ENCODE results near the gene PPRC1. TPM values are rescaled to one million over a fixed set of nuclear protein-coding genes. Genes with fewer than 3 reads are reported as not detected.

Gene PPRC1, protein sequence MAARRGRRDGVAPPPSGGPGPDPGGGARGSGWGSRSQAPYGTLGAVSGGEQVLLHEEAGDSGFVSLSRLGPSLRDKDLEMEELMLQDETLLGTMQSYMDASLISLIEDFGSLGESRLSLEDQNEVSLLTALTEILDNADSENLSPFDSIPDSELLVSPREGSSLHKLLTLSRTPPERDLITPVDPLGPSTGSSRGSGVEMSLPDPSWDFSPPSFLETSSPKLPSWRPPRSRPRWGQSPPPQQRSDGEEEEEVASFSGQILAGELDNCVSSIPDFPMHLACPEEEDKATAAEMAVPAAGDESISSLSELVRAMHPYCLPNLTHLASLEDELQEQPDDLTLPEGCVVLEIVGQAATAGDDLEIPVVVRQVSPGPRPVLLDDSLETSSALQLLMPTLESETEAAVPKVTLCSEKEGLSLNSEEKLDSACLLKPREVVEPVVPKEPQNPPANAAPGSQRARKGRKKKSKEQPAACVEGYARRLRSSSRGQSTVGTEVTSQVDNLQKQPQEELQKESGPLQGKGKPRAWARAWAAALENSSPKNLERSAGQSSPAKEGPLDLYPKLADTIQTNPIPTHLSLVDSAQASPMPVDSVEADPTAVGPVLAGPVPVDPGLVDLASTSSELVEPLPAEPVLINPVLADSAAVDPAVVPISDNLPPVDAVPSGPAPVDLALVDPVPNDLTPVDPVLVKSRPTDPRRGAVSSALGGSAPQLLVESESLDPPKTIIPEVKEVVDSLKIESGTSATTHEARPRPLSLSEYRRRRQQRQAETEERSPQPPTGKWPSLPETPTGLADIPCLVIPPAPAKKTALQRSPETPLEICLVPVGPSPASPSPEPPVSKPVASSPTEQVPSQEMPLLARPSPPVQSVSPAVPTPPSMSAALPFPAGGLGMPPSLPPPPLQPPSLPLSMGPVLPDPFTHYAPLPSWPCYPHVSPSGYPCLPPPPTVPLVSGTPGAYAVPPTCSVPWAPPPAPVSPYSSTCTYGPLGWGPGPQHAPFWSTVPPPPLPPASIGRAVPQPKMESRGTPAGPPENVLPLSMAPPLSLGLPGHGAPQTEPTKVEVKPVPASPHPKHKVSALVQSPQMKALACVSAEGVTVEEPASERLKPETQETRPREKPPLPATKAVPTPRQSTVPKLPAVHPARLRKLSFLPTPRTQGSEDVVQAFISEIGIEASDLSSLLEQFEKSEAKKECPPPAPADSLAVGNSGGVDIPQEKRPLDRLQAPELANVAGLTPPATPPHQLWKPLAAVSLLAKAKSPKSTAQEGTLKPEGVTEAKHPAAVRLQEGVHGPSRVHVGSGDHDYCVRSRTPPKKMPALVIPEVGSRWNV (N-terminal part only)
- 62.6 and 70.4 TPM in 2 replicates for total RNA-seq

DNA sequence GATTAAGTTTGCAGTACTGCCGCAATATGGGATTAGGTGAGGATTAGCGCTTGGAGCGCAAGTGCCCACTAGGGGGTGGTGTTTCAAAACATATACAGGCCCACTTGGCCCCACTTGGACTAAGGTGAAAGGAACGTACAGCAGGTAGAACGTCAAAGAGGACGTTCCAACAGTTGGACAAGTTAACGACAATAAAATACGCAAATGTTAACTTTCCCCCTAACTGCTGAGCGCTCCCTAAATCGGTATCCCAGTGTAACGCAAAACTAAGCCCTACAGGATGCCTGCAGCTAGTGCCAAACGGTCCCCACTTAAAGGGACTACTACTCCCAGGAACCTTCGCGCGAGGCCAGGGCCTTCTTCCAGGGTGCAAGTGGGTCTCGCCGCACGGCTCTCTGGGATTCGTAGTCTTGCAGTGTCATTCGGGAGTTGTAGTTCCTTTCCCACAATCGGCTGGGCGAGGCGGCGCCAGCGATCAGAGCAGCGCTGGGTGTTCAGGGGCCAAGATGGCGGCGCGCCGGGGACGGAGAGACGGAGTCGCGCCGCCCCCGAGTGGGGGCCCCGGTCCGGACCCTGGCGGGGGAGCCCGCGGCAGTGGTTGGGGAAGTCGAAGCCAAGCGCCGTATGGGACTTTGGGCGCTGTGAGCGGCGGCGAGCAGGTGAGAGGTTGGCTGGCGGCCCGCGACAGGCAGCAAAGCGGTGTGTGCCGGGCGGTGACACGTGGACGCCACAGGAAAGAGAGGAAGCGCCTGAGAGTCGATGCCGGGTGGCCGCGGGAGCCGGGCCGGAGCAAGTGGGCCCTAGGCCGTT, at the start of gene PPRC1:
PPRC1 (plus strand) TSS at position 478 of the 810 bp plus-strand sequence; CDS start at position 507, 29 bp downstream.
- intact Hi-C loops (cut with micrococcal nuclease): loop anchor here (1.0 to 5.0 kb wide), 10 partner anchors 12 to 1060 kb away; partner anchors contain the start of genes ACTR1A, FBXL15, GBF1 and LDB1

DNA sequence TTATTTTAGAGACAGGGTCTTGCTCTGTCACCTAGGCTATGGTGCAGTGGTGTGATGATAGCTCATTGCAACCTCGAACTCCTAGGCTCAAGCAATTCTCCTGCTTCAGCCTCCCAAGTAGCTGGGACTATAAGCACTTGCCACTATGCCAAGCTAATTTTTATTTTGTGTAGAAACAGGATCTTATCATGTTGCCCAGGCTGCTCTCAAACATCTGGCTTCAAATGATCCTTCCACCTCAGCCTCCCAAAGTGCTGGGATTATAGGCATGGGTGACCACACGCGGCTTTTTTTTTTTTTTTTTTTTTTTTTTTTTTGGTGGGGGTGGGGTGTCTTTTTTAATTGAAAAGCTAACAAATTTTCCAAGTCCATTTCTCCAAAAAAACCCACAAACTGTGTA, 49.3 kb upstream of the PPRC1 start:
- intact Hi-C loops (cut with micrococcal nuclease): no loop called here

DNA sequence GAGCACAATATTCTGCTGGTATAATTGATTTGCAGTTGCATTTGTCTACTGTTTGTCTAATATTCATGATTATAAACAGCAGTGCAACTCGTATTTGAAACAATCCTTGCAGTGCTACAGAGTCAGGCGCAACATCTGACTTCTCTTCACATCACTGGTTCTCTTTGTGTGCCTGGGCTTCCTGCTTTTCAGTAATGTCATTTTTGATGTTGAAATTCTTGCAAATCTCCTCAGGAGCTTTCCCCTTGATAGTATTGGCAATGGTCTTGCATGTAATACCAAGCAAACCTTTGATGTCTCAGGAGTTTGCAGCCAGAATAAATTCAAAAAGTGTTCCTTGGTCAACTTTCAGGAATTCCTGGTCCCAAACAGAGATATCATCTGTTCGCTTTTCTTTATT, 47.5 kb upstream of the PPRC1 start:
- intact Hi-C loops (cut with micrococcal nuclease): no loop called here

DNA sequence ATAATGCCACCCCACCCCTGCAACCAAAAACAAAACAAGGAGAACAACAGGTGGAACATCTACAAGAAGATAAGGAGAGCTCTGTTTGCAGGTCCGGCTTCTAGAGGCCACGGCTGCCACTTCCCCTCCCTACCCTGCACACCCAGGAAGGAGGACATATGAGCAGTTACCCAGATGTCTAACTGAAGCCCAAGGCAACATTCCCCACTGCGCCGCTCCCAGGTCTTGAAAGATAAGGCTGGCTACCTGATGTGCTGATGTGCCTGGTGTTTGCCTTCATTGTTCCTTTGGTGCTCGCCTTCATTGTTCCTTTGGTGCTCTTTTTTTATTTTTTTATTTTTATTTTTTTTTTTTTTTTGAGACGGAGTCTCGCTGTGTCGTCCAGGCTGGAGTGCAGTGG, 46.6 kb upstream of the PPRC1 start:
- intact Hi-C loops (cut with micrococcal nuclease): no loop called here

DNA sequence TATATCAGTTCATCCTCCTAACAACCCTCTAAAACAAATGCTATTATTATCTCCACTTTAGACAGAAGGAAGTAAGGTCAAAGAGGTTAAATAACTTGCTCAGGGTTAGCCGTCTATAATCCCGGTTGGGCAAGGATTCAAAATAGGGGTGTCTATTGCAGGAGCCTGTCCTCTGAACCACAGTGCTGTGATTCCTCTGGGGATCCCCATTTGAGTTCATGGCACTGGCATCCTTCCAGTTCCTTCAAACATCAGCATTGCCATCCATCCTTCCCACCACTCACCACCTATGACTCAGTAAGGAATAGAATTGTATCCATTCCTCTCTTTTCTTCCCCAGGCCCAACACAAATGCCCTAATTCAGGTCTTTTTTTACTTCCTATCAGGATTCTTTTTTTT, 42.1 kb upstream of the PPRC1 start:
- intact Hi-C loops (cut with micrococcal nuclease): no loop called here

DNA sequence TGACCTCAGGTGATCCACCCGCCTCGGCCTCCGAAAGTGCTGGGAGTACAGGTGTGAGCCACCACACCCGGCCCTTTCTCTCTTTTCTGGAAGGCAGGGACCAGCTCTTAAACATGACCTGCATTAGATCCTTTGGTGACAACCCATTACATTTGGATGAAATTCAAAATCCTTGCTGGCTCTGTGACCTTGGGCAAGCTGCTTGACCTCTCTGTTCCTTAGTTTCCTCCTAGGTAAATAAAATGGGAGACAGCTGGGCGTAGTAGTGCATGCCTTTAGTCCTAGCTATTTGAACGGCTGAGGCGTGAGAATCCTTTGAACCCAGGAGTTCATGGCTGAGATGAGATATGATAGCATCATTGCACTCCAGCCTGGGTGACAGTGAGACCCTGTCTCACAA, 36.4 kb upstream of the PPRC1 start:
- intact Hi-C loops (cut with micrococcal nuclease): no loop called here

DNA sequence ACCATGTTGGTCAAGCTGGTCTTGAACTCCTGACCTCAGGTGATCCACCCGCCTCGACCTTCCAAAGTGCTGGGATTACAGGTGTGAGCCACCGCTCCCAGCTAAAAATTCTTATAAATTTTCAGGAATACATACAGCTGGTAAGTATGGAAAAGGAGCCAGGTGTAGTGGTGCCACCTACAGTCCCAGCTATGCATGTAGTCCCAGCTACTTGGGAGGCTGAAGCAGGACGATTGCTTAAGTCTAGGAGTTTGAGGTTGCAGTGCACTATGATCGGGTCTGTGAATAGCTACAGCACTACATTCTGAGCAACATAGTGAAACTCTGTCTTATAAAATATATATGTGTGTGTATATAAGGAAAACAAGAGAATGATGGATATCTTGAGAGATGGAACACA, 31.7 kb upstream of the PPRC1 start:
- intact Hi-C loops (cut with micrococcal nuclease): no loop called here

DNA sequence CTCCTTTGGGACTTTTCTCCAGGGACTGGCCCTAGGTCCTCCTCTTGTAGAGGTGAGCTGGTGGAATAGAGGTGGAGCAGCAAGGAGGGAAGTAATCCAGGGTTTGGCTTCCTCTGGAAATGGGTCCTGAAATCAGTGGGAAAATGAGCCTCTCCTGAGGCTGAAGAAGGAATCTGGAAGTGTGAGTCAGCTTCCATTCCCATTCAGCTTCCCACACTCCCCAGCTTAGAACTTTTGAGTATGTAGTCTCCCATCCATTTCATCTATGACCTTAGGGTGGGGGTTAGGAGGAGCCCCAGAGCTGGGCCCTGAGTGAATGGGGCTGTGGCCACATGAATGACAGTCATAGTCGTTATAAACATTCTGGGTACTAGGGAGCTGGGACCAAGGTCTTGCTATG, 30.4 kb upstream of the PPRC1 start:
- intact Hi-C loops (cut with micrococcal nuclease): no loop called here

DNA sequence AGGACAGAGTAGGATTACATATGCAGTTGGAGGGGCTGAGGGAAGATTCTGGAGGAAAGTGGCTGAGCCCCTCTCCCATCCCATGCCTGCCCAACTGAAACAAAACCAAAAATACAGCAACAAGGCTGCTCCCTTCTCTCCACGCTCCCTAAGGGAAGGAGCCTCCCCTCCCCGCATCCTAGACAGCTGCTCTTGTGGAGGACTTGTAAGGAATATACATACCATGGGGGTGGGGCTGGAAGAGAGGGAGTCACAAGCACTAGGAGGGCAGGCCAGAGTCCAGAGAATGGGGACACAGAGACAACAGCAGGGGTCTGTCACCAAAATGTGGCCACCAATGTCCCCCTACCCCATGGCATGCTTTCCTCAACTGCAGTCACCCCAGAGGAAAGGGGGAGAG, 25.8 kb upstream of the PPRC1 start:
- intact Hi-C loops (cut with micrococcal nuclease): no loop called here

DNA sequence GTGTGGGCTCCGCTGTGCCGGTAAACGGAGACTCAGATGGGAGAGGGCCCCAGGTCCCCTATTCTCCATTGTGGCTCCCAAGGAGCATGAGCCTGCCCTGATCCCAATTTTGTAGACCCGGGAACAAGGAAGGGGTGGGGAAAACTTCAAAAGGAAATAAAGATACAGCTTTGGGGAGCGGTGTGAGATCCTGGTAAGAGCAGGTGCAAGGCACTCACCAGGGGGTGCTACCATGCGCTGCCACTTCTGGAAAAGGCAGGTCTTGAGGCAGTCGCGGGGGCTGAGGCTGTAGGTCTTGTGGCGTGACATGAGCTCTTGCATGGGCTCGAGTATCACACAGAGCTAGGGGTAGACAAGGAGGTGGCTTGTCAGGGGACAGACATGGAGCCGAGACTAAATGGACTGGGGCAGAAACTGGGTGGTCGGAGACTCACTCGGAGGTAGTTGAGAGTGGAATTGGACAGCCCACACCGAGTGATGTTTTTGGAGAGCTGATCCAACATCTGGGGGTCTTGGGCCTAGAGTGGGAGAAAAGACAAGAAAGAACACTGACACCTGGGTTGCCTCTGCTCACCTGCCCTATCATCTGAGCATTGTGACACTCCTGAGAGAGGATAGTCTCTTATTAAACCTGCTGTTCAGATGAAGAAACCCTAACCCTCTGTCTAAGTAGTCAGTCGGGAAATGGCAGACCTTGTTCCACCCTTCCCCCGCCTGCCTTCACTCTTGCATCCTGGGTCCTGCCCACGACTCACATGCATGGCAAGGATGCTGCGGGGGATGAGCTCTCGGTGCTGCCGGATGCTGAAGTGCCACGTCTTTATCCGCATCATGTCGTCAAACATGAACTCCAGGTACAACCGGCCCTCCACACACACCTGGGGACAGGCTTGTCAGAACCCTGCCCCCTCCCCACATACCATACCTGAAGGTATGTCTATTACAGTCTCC, 23.4 kb upstream of the PPRC1 start:
- intact Hi-C loops (cut with micrococcal nuclease): no loop called here

DNA sequence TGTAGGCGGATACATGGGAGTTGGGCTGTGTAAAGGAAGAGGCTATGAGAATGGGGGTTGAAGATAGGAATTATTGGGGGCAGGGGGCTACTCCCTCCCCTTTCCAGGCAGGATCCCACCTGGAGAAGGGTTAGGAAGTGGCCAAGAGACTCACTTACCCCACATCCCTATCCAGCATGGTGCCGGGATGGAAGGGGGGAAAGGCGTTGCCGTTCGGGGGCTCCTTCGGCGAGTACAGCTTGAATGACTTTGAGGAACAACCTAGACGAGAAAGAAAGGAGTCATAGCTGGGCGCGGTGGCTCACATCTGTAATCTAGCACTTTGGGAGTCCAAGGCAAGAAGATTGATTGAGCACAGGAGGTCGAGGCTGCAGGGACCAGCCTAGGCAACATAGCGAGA, 21.6 kb upstream of the PPRC1 start:
- intact Hi-C loops (cut with micrococcal nuclease): no loop called here

DNA sequence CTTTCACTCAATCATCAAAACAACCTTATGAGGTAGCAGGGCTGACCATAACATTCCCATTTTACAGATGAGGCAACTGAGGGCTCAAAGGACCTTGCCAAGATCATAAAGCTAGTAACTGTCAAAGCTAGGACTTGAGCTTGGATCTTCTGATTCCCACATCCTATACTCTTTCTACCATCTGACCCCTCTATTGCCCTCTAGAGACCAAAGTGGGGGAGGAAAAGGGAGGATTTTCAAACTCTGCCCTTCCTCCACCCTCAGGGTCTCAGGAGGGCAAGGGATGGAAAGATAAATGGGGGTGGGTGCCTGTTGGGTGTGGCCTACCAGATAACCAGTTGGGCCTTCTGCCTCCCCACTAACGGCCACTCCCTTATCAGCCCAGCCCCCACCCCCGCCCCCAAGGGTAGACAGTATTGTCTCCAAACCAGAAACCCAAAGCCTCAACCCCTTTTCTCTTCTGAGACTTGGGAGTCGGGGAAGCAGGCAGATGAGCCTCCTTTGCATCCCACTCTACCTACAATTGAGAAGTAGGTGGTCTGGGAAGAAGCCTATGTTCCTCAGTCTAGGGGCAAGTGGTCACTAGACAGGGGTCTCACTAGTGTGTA, 20.5 kb upstream of the PPRC1 start:
- intact Hi-C loops (cut with micrococcal nuclease): no loop called here

DNA sequence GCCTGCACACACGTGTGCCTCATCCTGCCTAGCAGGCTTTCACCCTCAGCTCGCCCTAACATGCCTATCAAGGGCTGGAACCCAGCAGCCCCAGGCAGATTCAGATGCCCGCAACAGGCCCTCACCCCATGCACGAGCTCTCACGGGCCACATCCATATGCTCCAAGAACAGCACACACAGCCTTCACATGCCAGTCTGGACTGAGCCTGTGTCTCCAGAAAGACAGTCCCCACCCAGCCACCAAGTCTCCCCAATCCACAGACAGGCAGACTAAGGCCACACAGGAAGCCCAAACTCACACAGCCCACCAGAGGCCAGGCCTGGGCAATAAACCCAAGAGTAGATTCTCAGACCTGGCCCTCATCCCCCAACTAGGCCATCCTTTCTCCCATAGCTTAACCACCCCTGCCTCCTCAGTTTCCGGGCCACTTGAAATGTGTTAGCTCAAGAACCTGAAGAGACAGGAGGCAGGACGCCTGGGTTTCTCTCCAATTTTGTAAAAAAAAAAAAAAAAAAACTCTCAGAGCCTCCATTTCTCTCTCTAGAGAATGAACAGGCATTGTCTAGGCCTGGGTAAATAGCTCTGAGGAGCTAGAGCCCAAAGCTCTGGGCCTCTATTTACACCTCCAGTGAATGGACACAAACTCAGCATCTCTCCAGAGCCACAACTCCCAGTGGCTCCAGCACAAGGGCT, 19.4 kb upstream of the PPRC1 start:
- intact Hi-C loops (cut with micrococcal nuclease): no loop called here

DNA sequence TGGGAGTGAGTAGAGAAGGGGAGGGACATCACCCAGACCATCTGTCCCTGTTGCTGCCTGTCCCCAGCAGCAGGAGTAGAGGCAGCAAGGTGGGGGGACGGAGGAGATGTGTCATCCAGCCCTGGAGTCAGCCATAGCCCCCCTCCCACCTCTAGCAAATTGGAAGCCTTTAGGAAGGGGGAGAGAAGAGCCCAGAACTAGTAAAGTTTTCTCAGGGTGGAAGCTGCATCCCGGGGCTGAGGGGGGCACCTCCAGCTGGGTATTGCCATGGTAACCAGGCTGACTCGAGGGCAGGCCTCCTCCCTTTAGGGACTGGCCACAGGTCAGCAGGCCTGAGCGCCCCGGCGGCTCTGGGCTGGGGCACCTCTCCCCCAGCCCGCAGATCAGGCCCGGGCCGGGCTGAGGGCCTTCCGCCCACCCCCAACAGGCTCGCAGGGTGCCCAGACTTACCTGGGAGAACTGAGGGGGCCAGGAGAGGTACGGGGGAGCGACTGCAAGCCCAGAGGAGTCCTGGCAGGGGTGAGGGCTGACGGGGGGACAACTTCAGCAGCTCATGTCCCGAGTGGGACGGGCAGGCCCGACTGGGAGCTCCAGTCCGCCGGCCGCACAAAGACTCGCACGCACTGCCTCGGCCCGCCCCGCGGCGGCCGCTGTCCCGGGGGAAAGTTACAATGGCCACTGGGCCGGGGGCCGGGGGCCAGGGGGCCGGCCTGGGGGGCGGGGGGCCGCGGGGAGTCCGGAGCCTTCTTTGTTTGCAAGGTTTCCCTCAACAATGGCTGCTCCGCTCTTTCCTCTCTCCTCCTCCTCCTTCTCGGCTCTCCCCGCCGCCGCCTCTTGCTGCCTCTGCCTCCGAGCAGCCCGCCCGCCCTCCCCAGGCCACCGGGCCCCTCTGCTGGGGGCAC, 18.6 kb upstream of the PPRC1 start:
- intact Hi-C loops (cut with micrococcal nuclease): loop anchor here (1.0 kb wide), 1 partner anchor 38 kb away; the partner anchor contains the start of gene NOLC1

DNA sequence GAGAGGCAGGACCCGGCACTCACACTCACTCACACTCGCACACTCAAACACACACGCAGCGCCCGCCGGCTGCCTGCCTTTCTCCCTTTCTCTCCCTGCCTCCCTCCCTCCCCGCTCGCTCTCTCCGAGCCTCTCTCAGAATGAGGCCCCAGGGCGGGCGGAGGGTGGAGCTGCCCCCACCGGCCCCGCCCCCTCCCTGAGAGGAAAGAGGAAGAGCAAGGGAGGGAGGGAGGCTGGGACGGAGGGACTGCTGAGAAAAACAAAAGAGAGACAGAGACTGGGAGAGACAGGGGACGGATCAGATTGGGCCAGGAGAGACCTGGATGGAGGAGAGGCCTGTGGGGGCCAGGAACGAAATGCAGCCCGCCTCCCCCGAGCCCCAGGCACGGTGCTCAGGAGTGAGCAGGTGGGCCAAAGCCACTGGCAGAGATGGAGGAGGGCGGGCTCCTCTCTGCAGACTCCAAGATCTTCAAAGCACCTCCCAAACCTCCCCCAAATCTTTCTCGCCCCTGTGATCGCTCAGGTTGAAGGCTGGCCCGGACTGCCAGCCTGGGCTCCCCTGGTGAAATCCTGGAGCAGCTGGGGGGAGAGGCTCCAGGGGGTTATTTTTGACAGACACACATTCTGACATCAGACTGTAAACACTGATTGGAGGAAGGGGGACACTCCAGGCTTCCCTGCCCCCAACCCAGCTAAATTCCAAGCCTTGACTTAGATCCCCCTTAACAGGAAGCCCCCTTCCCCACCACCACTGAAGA, 17.8 kb upstream of the PPRC1 start:
- intact Hi-C loops (cut with micrococcal nuclease): loop anchor here (1.0 to 5.0 kb wide), 5 partner anchors 17 to 387 kb away; partner anchors contain the start of genes ACTR1A, HPS6, NOLC1 and SUFU

DNA sequence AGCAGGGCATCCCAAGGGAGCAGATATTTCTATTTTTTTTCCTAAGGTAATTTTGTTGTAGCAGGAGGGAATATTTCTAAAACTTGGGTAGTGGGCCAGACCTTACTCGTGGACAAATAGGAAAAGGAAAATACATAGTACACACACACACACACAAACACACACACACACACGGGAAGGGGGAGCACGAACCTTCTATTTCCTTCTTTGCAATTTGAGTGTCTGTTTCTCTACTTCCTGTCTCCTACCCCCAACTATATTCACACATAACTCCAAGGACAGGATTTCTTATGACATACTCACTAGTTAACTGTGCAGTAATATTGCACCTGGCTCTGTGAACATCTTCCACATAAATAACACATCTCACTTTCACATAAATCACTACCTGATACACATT, 17.1 kb upstream of the PPRC1 start:
- intact Hi-C loops (cut with micrococcal nuclease): loop anchor here (1.0 to 5.0 kb wide), 4 partner anchors 17 to 387 kb away; partner anchors contain the start of genes ACTR1A, HPS6 and SUFU
